Measurements from ENCODE around the gene DOHH. TPM values are rescaled to one million over a fixed set of nuclear protein-coding genes. Genes with fewer than 3 reads are reported as not detected.

The DOHH gene
- polyA plus RNA-seq, 1 donor (not counting 4 experiments of a cell fraction or from before 2014, with no cell fraction given), result 4.2 TPM

DNA sequence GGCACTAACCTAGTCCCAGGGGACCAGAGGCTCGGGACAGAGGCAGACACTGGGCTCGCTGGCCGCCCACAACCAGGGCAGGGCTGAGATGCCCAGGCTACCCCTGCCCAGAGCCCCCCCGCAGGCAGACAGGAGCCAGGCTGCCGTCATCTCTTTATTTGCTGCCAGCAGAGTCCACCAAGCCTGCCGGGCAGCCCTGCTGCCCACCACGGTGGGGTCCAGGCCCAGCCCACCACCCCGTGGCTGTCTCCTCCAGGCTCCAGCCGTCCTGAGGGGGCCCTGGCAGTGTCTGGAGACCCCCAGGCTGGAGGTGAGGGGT, 43.5 kb upstream of the DOHH start:
- TF ChIP-seq, protein P1, sequence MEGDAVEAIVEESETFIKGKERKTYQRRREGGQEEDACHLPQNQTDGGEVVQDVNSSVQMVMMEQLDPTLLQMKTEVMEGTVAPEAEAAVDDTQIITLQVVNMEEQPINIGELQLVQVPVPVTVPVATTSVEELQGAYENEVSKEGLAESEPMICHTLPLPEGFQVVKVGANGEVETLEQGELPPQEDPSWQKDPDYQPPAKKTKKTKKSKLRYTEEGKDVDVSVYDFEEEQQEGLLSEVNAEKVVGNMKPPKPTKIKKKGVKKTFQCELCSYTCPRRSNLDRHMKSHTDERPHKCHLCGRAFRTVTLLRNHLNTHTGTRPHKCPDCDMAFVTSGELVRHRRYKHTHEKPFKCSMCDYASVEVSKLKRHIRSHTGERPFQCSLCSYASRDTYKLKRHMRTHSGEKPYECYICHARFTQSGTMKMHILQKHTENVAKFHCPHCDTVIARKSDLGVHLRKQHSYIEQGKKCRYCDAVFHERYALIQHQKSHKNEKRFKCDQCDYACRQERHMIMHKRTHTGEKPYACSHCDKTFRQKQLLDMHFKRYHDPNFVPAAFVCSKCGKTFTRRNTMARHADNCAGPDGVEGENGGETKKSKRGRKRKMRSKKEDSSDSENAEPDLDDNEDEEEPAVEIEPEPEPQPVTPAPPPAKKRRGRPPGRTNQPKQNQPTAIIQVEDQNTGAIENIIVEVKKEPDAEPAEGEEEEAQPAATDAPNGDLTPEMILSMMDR (optimal IDR thresholded peaks at IDR 0.05 in 1 of 3, IDR thresholded peaks at IDR 0.05 in 1 of 3, conservative IDR thresholded peaks at IDR 0.05 in 1 of 3; ENCODE audit: extremely low read depth in 1 of 3, insufficient read depth in 2 of 3, low read length in 3 of 3), result no peak
- TF ChIP-seq EZH2 (IDR thresholded peaks at IDR 0.05; ENCODE audit: low read length), result no peak
- DNase-seq (ENCODE audit: low read depth, low spot score), result no peak
- H3K4me3 ChIP-seq (ENCODE audit: control insufficient read depth in 2 of 3, extremely low read depth in 1 of 3, insufficient read depth in 2 of 3, low read depth in 1 of 3, low read length in 3 of 3), result no peak overlapping the region
- no peak for FAIRE-seq
- H2AFZ ChIP-seq (ENCODE audit: control insufficient read depth, low read length), result no peak overlapping the region
- H3K79me2 ChIP-seq (ENCODE audit: control insufficient read depth, insufficient read depth, low read length), result no peaks in the 10 kb centered on the region
- no peak overlapping the region for H3K27ac ChIP-seq (ENCODE audit: control insufficient read depth, insufficient read depth, low read length)
- dilution Hi-C loops (cut with MboI; ENCODE audit: extremely low pct_ligation_motif_present, low sequenced_read_pairs), result no loop called here
- peaks cover 9% of the 10 kb centered on the region for H3K4me1 ChIP-seq (ENCODE audit: control insufficient read depth, extremely low read depth, insufficient read depth, low read length)
- H3K4me2 ChIP-seq (ENCODE audit: control insufficient read depth, extremely low read depth, insufficient read depth, low read depth, low read length), result no peak overlapping the region
- no peak overlapping the region for H3K9ac ChIP-seq (ENCODE audit: control insufficient read depth, extremely low read depth, insufficient read depth, low read length)
- no peaks in the 10 kb centered on the region for H3K9me3 ChIP-seq (ENCODE audit: control insufficient read depth, low read depth, low read length)
- peaks cover 9 to 19% of the 10 kb centered on the region in 2 experiments for H3K36me3 ChIP-seq (ENCODE audit: control insufficient read depth in 2 of 2, extremely low read depth in 1 of 2, insufficient read depth in 2 of 2, low read length in 2 of 2)
- no peaks in the 10 kb centered on the region for H3K27me3 ChIP-seq (ENCODE audit: control insufficient read depth, extremely low read depth, insufficient read depth, low read length)
- peaks cover 4% of the 10 kb centered on the region for H4K20me1 ChIP-seq (ENCODE audit: control insufficient read depth, extremely low read depth, insufficient read depth, low read length)
- H3K9me1 ChIP-seq (ENCODE audit: control insufficient read depth, extremely low read depth, insufficient read depth, low read length), result no peaks in the 10 kb centered on the region

DNA sequence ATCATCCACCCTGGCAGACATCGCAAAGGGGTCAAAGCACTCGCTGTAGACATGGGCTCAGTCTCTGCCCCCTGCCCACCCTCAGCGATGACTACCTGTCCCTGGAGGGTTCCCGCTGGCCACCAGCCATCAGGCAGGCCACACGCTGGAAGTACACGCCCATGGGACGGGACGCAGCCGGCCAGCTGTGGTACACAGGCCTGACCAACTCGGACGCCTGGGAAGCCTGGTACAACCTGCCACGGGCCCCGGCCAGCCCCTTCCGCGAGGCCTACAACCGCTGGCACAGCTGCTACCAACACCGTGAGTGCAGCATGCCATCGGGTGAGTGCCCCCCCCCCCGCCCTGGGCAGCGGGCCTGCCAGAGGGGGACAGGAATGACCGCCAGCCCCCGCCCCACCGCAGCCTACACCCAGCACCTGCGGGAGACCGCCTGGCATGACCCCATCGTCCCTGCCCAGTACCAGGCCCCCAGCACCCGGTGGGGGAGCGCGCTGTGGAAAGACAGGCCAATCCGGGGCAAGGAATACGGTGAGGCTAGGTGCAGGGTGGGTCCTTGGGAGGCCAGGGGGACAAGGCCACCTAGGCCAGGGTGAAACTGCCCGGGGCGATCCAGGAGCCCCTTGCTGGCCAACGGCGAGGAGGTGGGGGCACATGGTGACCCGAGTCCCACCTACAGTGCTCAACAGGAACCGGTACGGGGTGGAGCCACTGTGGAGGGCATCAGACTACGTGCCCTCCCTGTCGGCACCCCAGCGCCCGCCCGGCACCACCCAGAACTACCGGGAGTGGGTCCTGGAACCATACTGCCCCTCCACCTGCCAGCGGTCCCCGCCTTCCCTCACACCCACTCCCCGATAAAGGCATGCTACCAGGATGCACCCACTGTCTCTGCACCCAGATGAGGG, 42.9 kb upstream of the DOHH start:
- Histone ChIP-seq H3K79me2 (ENCODE audit: control insufficient read depth, insufficient read depth, low read length) (no peaks in the 10 kb centered on the region), H3K9ac (ENCODE audit: control insufficient read depth, extremely low read depth, insufficient read depth, low read length) (no peak overlapping the region), H3K4me2 (ENCODE audit: control insufficient read depth, extremely low read depth, insufficient read depth, low read depth, low read length) (no peak overlapping the region), H3K27ac (ENCODE audit: control insufficient read depth, insufficient read depth, low read length) (no peak overlapping the region), H3K4me1 (ENCODE audit: control insufficient read depth, extremely low read depth, insufficient read depth, low read length) (peaks cover 9% of the 10 kb centered on the region), H3K36me3 (ENCODE audit: control insufficient read depth in 2 of 2, extremely low read depth in 1 of 2, insufficient read depth in 2 of 2, low read length in 2 of 2) (peaks cover 10 to 19% of the 10 kb centered on the region in 2 experiments), H3K9me3 (ENCODE audit: control insufficient read depth, low read depth, low read length) (no peaks in the 10 kb centered on the region), H4K20me1 (ENCODE audit: control insufficient read depth, extremely low read depth, insufficient read depth, low read length) (peaks cover 4% of the 10 kb centered on the region), H2AFZ (ENCODE audit: control insufficient read depth, low read length) (no peak overlapping the region), H3K9me1 (ENCODE audit: control insufficient read depth, extremely low read depth, insufficient read depth, low read length) (no peaks in the 10 kb centered on the region), H3K27me3 (ENCODE audit: control insufficient read depth, extremely low read depth, insufficient read depth, low read length) (no peaks in the 10 kb centered on the region), H3K4me3 (ENCODE audit: control insufficient read depth in 2 of 3, extremely low read depth in 1 of 3, insufficient read depth in 2 of 3, low read depth in 1 of 3, low read length in 3 of 3) (no peak overlapping the region)
- FAIRE-seq (no peak), DNase-seq (ENCODE audit: low read depth, low spot score) (no peak)
- dilution Hi-C loops (cut with MboI; ENCODE audit: extremely low pct_ligation_motif_present, low sequenced_read_pairs), result no loop called here
- no peak for TF ChIP-seq EZH2 (IDR thresholded peaks at IDR 0.05; ENCODE audit: low read length)
- TF ChIP-seq, protein P1 (optimal IDR thresholded peaks at IDR 0.05 in 1 of 3, IDR thresholded peaks at IDR 0.05 in 1 of 3, conservative IDR thresholded peaks at IDR 0.05 in 1 of 3; ENCODE audit: extremely low read depth in 1 of 3, insufficient read depth in 2 of 3, low read length in 3 of 3), result no peak

Data from keratinocyte (primary cell).